Measurements from ENCODE around the gene ITGAV.

DNA sequence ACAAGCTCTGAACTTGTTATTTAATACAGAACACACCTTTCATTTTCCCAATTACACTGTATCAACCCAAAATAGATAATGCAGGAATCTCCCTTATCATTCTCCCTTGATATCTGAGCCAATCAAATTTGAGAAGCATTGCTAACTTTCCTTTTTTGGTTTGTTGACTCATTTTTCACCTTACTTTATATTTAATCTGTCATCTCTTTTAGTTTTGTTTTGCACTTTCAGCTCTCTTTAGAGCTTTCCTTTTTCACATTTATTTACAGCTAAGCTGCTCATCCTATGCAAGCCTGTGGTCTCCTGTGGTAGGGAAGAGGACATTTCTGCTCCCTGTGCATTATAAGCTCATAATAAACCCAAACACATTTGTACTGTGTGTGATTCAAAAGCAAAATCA is 50.1 kb downstream of the ITGAV start:
- TF ChIP-seq, protein P1, sequence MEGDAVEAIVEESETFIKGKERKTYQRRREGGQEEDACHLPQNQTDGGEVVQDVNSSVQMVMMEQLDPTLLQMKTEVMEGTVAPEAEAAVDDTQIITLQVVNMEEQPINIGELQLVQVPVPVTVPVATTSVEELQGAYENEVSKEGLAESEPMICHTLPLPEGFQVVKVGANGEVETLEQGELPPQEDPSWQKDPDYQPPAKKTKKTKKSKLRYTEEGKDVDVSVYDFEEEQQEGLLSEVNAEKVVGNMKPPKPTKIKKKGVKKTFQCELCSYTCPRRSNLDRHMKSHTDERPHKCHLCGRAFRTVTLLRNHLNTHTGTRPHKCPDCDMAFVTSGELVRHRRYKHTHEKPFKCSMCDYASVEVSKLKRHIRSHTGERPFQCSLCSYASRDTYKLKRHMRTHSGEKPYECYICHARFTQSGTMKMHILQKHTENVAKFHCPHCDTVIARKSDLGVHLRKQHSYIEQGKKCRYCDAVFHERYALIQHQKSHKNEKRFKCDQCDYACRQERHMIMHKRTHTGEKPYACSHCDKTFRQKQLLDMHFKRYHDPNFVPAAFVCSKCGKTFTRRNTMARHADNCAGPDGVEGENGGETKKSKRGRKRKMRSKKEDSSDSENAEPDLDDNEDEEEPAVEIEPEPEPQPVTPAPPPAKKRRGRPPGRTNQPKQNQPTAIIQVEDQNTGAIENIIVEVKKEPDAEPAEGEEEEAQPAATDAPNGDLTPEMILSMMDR (IDR thresholded peaks at IDR 0.05) = no peak
- TF ChIP-seq POLR2A (IDR thresholded peaks at IDR 0.05) = no peak
